NT2/D1 (cell line): ENCODE measurements around the gene RBM25.
"Not testable (repeated sequence)": the region's sequence is repeated elsewhere in the genome, so short reads cannot be mapped to it uniquely, and the experiment has no call there.

Experiments used
- DNase-seq: peaks from one replicate; pipeline ENCODE4 v3.0.0-alpha.2; 2011; ENCODE audit warnings: low read depth, low spot score
- H3K27me3 ChIP-seq: 2 replicates; pipeline ENCODE4 v1.6.0; 2011; ENCODE audit warnings: mild to moderate bottlenecking; ENCODE audit not compliant: insufficient read length, insufficient read depth
- H3K36me3 ChIP-seq: 2 replicates; pipeline ENCODE4 v1.6.1; 2011; ENCODE audit warnings: mild to moderate bottlenecking, low read length, mixed read lengths; ENCODE audit not compliant: insufficient read depth, insufficient read length
- H3K4me1 ChIP-seq: 2 replicates; pipeline ENCODE4 v1.5.1; 2011; ENCODE audit not compliant: insufficient read depth, insufficient read length
- H3K4me3 ChIP-seq: 2 replicates; pipeline ENCODE4 v1.5.1; 2011; ENCODE audit warnings: low read depth; ENCODE audit not compliant: insufficient read length
- H3K9ac ChIP-seq: 2 replicates; pipeline ENCODE4 v1.6.0; 2011; ENCODE audit warnings: low read depth; ENCODE audit not compliant: insufficient read length
- H3K9me3 ChIP-seq: 2 replicates; pipeline ENCODE4 v1.5.1; 2011; ENCODE audit warnings: mild to moderate bottlenecking, low read length; ENCODE audit not compliant: insufficient read depth
- SUZ12 ChIP-seq: IDR thresholded peaks from 2 replicates; pipeline ENCODE4 v1.6.1; 2011; ENCODE audit not compliant: insufficient read length, insufficient read depth; ENCODE audit errors: extremely low read depth
- YY1 ChIP-seq: IDR thresholded peaks from 2 replicates; pipeline ENCODE4 v1.6.1; 2011; ENCODE audit not compliant: insufficient read length, insufficient read depth
- ZNF274 ChIP-seq: IDR thresholded peaks from 2 replicates; pipeline ENCODE4 v1.6.1; 2011; ENCODE audit warnings: mild to moderate bottlenecking, low read depth, low read length

RBM25 gene

GRCh38 chr14:73026845-73027542 lies 31.3 kb upstream of the RBM25 start, which contains the start of gene ZFYVE1:
Gene ZFYVE1, minus strand, starts transcription at chr14:73027106. Its CDS starts 2,598 bp downstream, at chr14:73024508.
- TF ChIP-seq YY1 (no peak), ZNF274 (no peak), SUZ12 (no peak)
- DNase-seq, result peak; percentile 94
- H3K27me3 ChIP-seq, result no peaks in the 10 kb centered on the region
- no peaks in the 10 kb centered on the region for H3K9me3 ChIP-seq
- peaks cover 19% of the 10 kb centered on the region for H3K36me3 ChIP-seq
- H3K4me1 ChIP-seq, result no peaks in the 10 kb centered on the region
- H3K4me3 ChIP-seq, result peak within 1 kb of the TSS; percentile 68
- H3K9ac ChIP-seq, result peak within 1 kb of the TSS; percentile 15

GRCh38 chr14:73027546-73027945 lies 30.8 kb upstream of the RBM25 start:
- DNase-seq, result no peak
- TF ChIP-seq YY1 (no peak), ZNF274 (no peak), SUZ12 (no peak)
- no peak overlapping the region for H3K9ac ChIP-seq
- H3K4me1 ChIP-seq, result no peaks in the 10 kb centered on the region
- H3K27me3 ChIP-seq, result no peaks in the 10 kb centered on the region
- no peaks in the 10 kb centered on the region for H3K9me3 ChIP-seq
- H3K4me3 ChIP-seq, result peak overlapping the region; percentile 19
- peaks cover 14% of the 10 kb centered on the region for H3K36me3 ChIP-seq

- Histone ChIP-seq H3K9ac (no peak overlapping the region), H3K4me3 (no peak overlapping the region)
Measured at GRCh38 chr14:73027984-73028383, 30.4 kb upstream of the RBM25 start.

GRCh38 chr14:73036706-73037450 lies 21.5 kb upstream of the RBM25 start:
- not testable (repeated sequence) for H3K4me1 ChIP-seq, H3K27me3 ChIP-seq, DNase-seq, H3K36me3 ChIP-seq, H3K9ac ChIP-seq, H3K4me3 ChIP-seq, H3K9me3 ChIP-seq

More at GRCh38 chr14:73027984-73028383, 30.4 kb upstream of the RBM25 start:
- Histone ChIP-seq H3K27me3 (no peaks in the 10 kb centered on the region), H3K36me3 (peaks cover 11% of the 10 kb centered on the region), H3K4me1 (no peaks in the 10 kb centered on the region), H3K9me3 (no peaks in the 10 kb centered on the region)
- TF ChIP-seq ZNF274 (no peak), SUZ12 (no peak), YY1 (no peak)
- no peak for DNase-seq

GRCh38 chr14:73047808-73048207 lies 10.5 kb upstream of the RBM25 start:
- H3K27me3 ChIP-seq, result no peaks in the 10 kb centered on the region
- no peaks in the 10 kb centered on the region for H3K4me1 ChIP-seq
- TF ChIP-seq ZNF274 (no peak), YY1 (no peak), SUZ12 (no peak)
- no peaks in the 10 kb centered on the region for H3K9me3 ChIP-seq
- H3K9ac ChIP-seq, result no peak overlapping the region
- no peak for DNase-seq
- H3K4me3 ChIP-seq, result no peak overlapping the region
- H3K36me3 ChIP-seq, result no peaks in the 10 kb centered on the region

GRCh38 chr14:73049428-73049827 lies 8.9 kb upstream of the RBM25 start:
- Histone ChIP-seq H3K4me1 (no peaks in the 10 kb centered on the region), H3K27me3 (no peaks in the 10 kb centered on the region), H3K9me3 (no peaks in the 10 kb centered on the region), H3K36me3 (no peaks in the 10 kb centered on the region), H3K9ac (no peak overlapping the region), H3K4me3 (no peak overlapping the region)
- TF ChIP-seq ZNF274 (no peak), SUZ12 (no peak), YY1 (no peak)
- no peak for DNase-seq

GRCh38 chr14:73055251-73055650 lies 3.1 kb upstream of the RBM25 start:
- no peaks in the 10 kb centered on the region for H3K27me3 ChIP-seq
- H3K36me3 ChIP-seq, result peaks cover 3% of the 10 kb centered on the region
- H3K9me3 ChIP-seq, result no peaks in the 10 kb centered on the region
- no peak overlapping the region for H3K9ac ChIP-seq
- DNase-seq, result no peak
- no peak for TF ChIP-seq SUZ12
- TF ChIP-seq YY1, result no peak
- no peak for TF ChIP-seq ZNF274
- H3K4me1 ChIP-seq, result no peaks in the 10 kb centered on the region
- H3K4me3 ChIP-seq, result no peak overlapping the region
